Ishikawa (cell line): ENCODE measurements around the gene MIEF2.
A peak's percentile ranks its signal among the peaks of the same experiment; 100 is the strongest.

Experiments used
- CEBPB ChIP-seq: IDR thresholded peaks from 2 replicates; pipeline ENCODE4 v1.6.1; 2012
- CREB1 ChIP-seq: IDR thresholded peaks from 2 replicates; pipeline ENCODE4 v1.6.1; 2012; ENCODE audit warnings: low read depth
- EGR1 ChIP-seq: IDR thresholded peaks from 2 replicates; pipeline ENCODE4 v1.6.1; 2012
- EP300 ChIP-seq: IDR thresholded peaks from 2 replicates; pipeline ENCODE4 v1.6.1; 2012; ENCODE audit warnings: borderline replicate concordance
- FOXM1 ChIP-seq: IDR thresholded peaks from 2 replicates; pipeline ENCODE4 v1.6.1; 2012; ENCODE audit warnings: low read depth, borderline replicate concordance
- NFIC ChIP-seq: IDR thresholded peaks from 2 replicates; pipeline ENCODE4 v1.6.1; 2012
- RAD21 ChIP-seq: IDR thresholded peaks from 2 replicates; pipeline ENCODE4 v1.6.1; 2012; ENCODE audit warnings: low read depth
- REST ChIP-seq: IDR thresholded peaks from 2 replicates; pipeline ENCODE4 v1.6.1; 2012; ENCODE audit warnings: low read depth, mild to moderate bottlenecking
- TAF1 ChIP-seq: IDR thresholded peaks from 2 replicates; pipeline ENCODE4 v1.6.1; 2012; ENCODE audit warnings: low read depth, mild to moderate bottlenecking
- TCF12 ChIP-seq: IDR thresholded peaks from 2 replicates; pipeline ENCODE4 v1.6.1; 2012; ENCODE audit warnings: low read depth
- TEAD4 ChIP-seq: IDR thresholded peaks from 2 replicates; pipeline ENCODE4 v1.6.1; 2012
- YY1 ChIP-seq: IDR thresholded peaks from 2 replicates; pipeline ENCODE4 v1.6.1; 2012; ENCODE audit warnings: low read depth
- ZBTB7A ChIP-seq: IDR thresholded peaks from 2 replicates; pipeline ENCODE4 v1.6.1; 2012; ENCODE audit warnings: low read depth
- TF ChIP-seq, protein P1 (sequence below): IDR thresholded peaks from 2 replicates; pipeline ENCODE4 v1.6.1; 2012
- TF ChIP-seq, protein P2 (sequence below): IDR thresholded peaks from 2 replicates; pipeline ENCODE4 v1.6.1; 2012

Gene MIEF2

GRCh38 chr17:18291718-18292540, 31.5 kb downstream of the MIEF2 start:
- TF ChIP-seq, protein P1, sequence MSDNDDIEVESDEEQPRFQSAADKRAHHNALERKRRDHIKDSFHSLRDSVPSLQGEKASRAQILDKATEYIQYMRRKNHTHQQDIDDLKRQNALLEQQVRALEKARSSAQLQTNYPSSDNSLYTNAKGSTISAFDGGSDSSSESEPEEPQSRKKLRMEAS = no peak
- TF ChIP-seq ZBTB7A (no peak), NFIC (no peak), EP300 (no peak)

- TF ChIP-seq ZBTB7A (no peak), FOXM1 (no peak), REST (no peak), CEBPB (no peak), TAF1 (no peak), NFIC (no peak), TEAD4 (no peak), TCF12 (no peak), EP300 (no peak), RAD21 (no peak), YY1 (no peak), EGR1 (no peak), CREB1 (no peak)
- TF ChIP-seq, protein P1 = no peak
- TF ChIP-seq, protein P2, sequence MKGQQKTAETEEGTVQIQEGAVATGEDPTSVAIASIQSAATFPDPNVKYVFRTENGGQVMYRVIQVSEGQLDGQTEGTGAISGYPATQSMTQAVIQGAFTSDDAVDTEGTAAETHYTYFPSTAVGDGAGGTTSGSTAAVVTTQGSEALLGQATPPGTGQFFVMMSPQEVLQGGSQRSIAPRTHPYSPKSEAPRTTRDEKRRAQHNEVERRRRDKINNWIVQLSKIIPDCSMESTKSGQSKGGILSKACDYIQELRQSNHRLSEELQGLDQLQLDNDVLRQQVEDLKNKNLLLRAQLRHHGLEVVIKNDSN = no peak
Observed at GRCh38 chr17:18300725-18301480, 40.4 kb downstream of the MIEF2 start.

GRCh38 chr17:18309202-18309601, 48.7 kb downstream of the MIEF2 start:
- TF ChIP-seq CEBPB = no peak
- no peak for TF ChIP-seq CREB1
- no peak for TF ChIP-seq ZBTB7A
- TF ChIP-seq, protein P2 = no peak
- TF ChIP-seq YY1 = no peak
- no peak for TF ChIP-seq RAD21
- TF ChIP-seq, protein P1 = no peak
- no peak for TF ChIP-seq TAF1
- no peak for TF ChIP-seq FOXM1

GRCh38 chr17:18314059-18314730, 53.7 kb downstream of the MIEF2 start:
- TF ChIP-seq, protein P1 = 0 out of 2 replicates have a peak, but pooled peaks have one; percentile 33
- 0 out of 2 replicates have a peak, but pooled peaks have one; percentile 2 for TF ChIP-seq NFIC
- TF ChIP-seq CREB1 = no peak
- TF ChIP-seq TAF1 = 0 out of 2 replicates have a peak, but pooled peaks have one; percentile 55
- TF ChIP-seq, protein P2 = no peak

- TF ChIP-seq FOXM1 = no peak
- peak; percentile 98 for TF ChIP-seq YY1
- TF ChIP-seq, protein P2 = peak; percentile 99
- TF ChIP-seq NFIC = no peak; the same call in 1 of the 2 replicates
- TF ChIP-seq, protein P1 = peak; percentile 90
- TF ChIP-seq CEBPB = no peak
- no peak; the same call in 1 of the 2 replicates for TF ChIP-seq TCF12
- TF ChIP-seq EGR1 = peak; percentile 56; the same call in 1 of the 2 replicates
- TF ChIP-seq CREB1 = peak; percentile 38
- TF ChIP-seq ZBTB7A = no peak
- no peak for TF ChIP-seq REST
- TF ChIP-seq EP300 = 0 out of 2 replicates have a peak, but pooled peaks have one; percentile 8
- TF ChIP-seq RAD21 = no peak
- TF ChIP-seq TEAD4 = no peak
- TF ChIP-seq TAF1 = peak; percentile 70
Observed at GRCh38 chr17:18314731-18315561, 54.5 kb downstream of the MIEF2 start, which contains the start of the genes SMCR8 and TOP3A. Gene SMCR8, plus strand, starts transcription at chr17:18315293. Its CDS starts 497 bp downstream, at chr17:18315790. Gene TOP3A, minus strand, starts transcription at chr17:18314994. Its CDS starts 216 bp downstream, at chr17:18314778.
